Endothelial cell of umbilical vein (primary cell): Measurements from ENCODE around the gene LCA5L.

Experiments
- CTCF ChIP-seq, 2 donors: IDR thresholded peaks; 1 replicate in 1 of 2; 2 replicates in 1 of 2; pipeline ENCODE4 v1.5.1; 2011; ENCODE audit warnings: low read length in 2 of 2, mild to moderate bottlenecking in 2 of 2, moderate library complexity in 2 of 2, control low read depth in 1 of 2, inconsistent platforms in 1 of 2, low read depth in 1 of 2; ENCODE audit not compliant: insufficient read depth in 1 of 2; ENCODE audit errors: extremely low read depth in 1 of 2
- EZH2 ChIP-seq: IDR thresholded peaks from 2 replicates; pipeline ENCODE4 v1.6.1; 2012; ENCODE audit warnings: borderline replicate concordance, low read depth, mild to moderate bottlenecking, moderate library complexity, low read length, inconsistent platforms; ENCODE audit not compliant: severe bottlenecking
- FOS ChIP-seq: IDR thresholded peaks from 2 replicates; pipeline ENCODE4 v1.6.1; 2011; ENCODE audit warnings: mild to moderate bottlenecking, low read length, moderate library complexity, borderline replicate concordance; ENCODE audit not compliant: insufficient read depth
- GATA2 ChIP-seq: IDR thresholded peaks from 2 replicates; pipeline ENCODE4 v1.7.0; 2011; ENCODE audit warnings: low read depth, mild to moderate bottlenecking, moderate library complexity, mixed read lengths, low read length; ENCODE audit not compliant: insufficient read length, insufficient read depth
- MAX ChIP-seq: IDR thresholded peaks from 2 replicates; pipeline ENCODE4 v1.6.1; 2011; ENCODE audit not compliant: insufficient read depth, insufficient read length
- MYC ChIP-seq: IDR thresholded peaks from one replicate; pipeline ENCODE4 v1.6.1; 2011; ENCODE audit warnings: mild to moderate bottlenecking, low read depth, low read length
- POLR2A ChIP-seq: IDR thresholded peaks from 2 replicates; pipeline ENCODE4 v1.6.1; 2012; ENCODE audit warnings: low read depth, mild to moderate bottlenecking, control low read depth, low read length

- TF ChIP-seq POLR2A (no peak), EZH2 (no peak), CTCF (IDR thresholded peaks at IDR 0.05; ENCODE audit: extremely low read depth in 1 of 2, insufficient read depth in 1 of 2, low read depth in 1 of 2, low read length in 2 of 2) (no peak), GATA2 (no peak), MAX (no peak), MYC (no peak), FOS (no peak)
Observed at GRCh38 chr21:39481886-39482285, 36.3 kb upstream of the LCA5L start.
